Neural cell (in vitro differentiated cells): ENCODE data around the gene SERPINB1.

Experiments used
- EZH2 ChIP-seq: fragments of 200-600, 300-800 bp; shearing (Covaris generic), sonication (generic); IDR thresholded peaks from 2 replicates; pipeline ENCODE4 v1.6.1; 2014; ENCODE audit warnings: antibody characterized with exemption, low read length, borderline replicate concordance, mild to moderate bottlenecking; ENCODE audit not compliant: insufficient read depth, poor library complexity, severe bottlenecking
- RAD21 ChIP-seq: fragments of 450-650 bp; conservative IDR thresholded peaks from 2 replicates; pipeline ENCODE4 v1.6.1; 2014; ENCODE audit warnings: antibody characterized with exemption, mild to moderate bottlenecking, moderate library complexity
- TF ChIP-seq, protein P1 (sequence below): fragments of 450-650 bp; IDR thresholded peaks from 2 replicates; pipeline ENCODE4 v1.5.1; 2014; ENCODE audit warnings: antibody characterized with exemption, mild to moderate bottlenecking, moderate library complexity; ENCODE audit not compliant: poor library complexity, severe bottlenecking

DNA sequence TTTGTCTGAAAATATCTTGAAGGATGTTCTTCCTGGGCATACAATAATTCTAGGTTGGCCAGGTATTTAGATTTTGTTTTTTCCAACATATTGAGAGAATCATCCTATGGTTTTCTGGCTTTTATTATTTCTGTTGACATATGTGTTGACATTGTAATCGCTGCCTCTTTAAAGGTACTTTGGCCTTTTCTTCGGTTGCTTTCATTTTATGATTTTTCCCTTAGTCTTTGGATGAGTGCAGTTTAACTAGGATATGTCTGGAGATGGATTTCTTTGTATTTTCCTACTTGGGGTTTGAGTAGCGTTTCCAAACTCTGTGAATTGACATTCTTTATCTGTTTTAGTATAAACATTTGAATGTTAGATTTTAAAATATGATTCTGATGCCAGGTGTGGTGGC lies 11.5 kb downstream of the SERPINB1 start:
- TF ChIP-seq EZH2, result no peak
- TF ChIP-seq RAD21, result no peak
- TF ChIP-seq, protein P1, sequence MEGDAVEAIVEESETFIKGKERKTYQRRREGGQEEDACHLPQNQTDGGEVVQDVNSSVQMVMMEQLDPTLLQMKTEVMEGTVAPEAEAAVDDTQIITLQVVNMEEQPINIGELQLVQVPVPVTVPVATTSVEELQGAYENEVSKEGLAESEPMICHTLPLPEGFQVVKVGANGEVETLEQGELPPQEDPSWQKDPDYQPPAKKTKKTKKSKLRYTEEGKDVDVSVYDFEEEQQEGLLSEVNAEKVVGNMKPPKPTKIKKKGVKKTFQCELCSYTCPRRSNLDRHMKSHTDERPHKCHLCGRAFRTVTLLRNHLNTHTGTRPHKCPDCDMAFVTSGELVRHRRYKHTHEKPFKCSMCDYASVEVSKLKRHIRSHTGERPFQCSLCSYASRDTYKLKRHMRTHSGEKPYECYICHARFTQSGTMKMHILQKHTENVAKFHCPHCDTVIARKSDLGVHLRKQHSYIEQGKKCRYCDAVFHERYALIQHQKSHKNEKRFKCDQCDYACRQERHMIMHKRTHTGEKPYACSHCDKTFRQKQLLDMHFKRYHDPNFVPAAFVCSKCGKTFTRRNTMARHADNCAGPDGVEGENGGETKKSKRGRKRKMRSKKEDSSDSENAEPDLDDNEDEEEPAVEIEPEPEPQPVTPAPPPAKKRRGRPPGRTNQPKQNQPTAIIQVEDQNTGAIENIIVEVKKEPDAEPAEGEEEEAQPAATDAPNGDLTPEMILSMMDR, result no peak
